B cell (primary cell): Measurements from ENCODE around the gene EXOSC10. TPM values are rescaled to one million over a fixed set of nuclear protein-coding genes. Genes with fewer than 3 reads are reported as not detected.
A peak's percentile ranks its signal among the peaks of the same experiment; 100 is the strongest.

ENCODE experiments used
- ATAC-seq: fragments of 200-7000 bp; cut with Tn5 transposase; one replicate; pipeline ENCODE4 v1.10.0; 2021; ENCODE audit warnings: low read depth, mild to moderate bottlenecking, moderate number of reproducible peaks, moderate library complexity
- CTCF ChIA-PET: fragments of 350-600 bp; sonication (Branson Sonifier 250); formaldehyde crosslinking; loops from one replicate; lab custom pipeline; 2021; ENCODE audit warnings: antibody characterized with exemption, inconsistent platforms; lab: Charles Lee
- POLR2A ChIA-PET: fragments of 350-600 bp; sonication (Branson Sonifier 250); formaldehyde crosslinking; loops from one replicate; lab custom pipeline; 2021; ENCODE audit warnings: antibody characterized with exemption; lab: Charles Lee
- DNase-seq: peaks from one replicate; pipeline ENCODE4 v3.0.0; 2013
- H2AFZ ChIP-seq: 2 replicates; pipeline ENCODE4 v1.6.1; 2012; ENCODE audit warnings: mild to moderate bottlenecking, low read depth, low read length; ENCODE audit not compliant: insufficient read depth, poor library complexity, severe bottlenecking
- H3K27ac ChIP-seq, 2 donors: 1 replicate in 1 of 2; 2 replicates in 1 of 2; pipeline ENCODE4 v1.5.1; 2012 to 2013; ENCODE audit warnings: low read length in 2 of 2, mild to moderate bottlenecking in 2 of 2, moderate library complexity in 1 of 2
- H3K27me3 ChIP-seq, 4 experiments: fragments of 200-600 bp in 1 of 4; sonication (generic) in 1 of 4; replicated peaks in 1 of 4; 1 replicate in 2 of 4; 2 replicates in 2 of 4; pipeline versions ENCODE4 v1.6.1 to v1.7.0; 2013 to 2016; ENCODE audit warnings: low read length in 3 of 4, mild to moderate bottlenecking in 2 of 4, mixed read lengths in 1 of 4, moderate library complexity in 1 of 4; ENCODE audit not compliant: insufficient read depth in 4 of 4, control insufficient read depth in 3 of 4; ENCODE audit errors: control extremely low read depth in 1 of 4
- H3K36me3 ChIP-seq, 2 experiments: replicated peaks in 1 of 2; 1 replicate in 1 of 2; 2 replicates in 1 of 2; pipeline versions ENCODE4 v1.6.1 to v1.7.1; 2013; ENCODE audit warnings: low read length in 1 of 2; ENCODE audit not compliant: insufficient read depth in 2 of 2, control insufficient read depth in 1 of 2; ENCODE audit errors: control extremely low read depth in 1 of 2, extremely low read depth in 1 of 2
- H3K4me1 ChIP-seq, 2 donors: fragments of 200-600 bp in 1 of 2; sonication (generic) in 1 of 2; 1 replicate in 1 of 2; 2 replicates in 1 of 2; pipeline versions ENCODE4 v1.5.1 to v1.6.1; 2013 to 2017; ENCODE audit warnings: low read length in 2 of 2; ENCODE audit not compliant: control insufficient read depth in 2 of 2, insufficient read depth in 2 of 2
- H3K4me2 ChIP-seq: replicated peaks from 2 replicates; pipeline ENCODE3; 2012; ENCODE audit warnings: mild to moderate bottlenecking, low read depth, low read length; ENCODE audit not compliant: poor library complexity, severe bottlenecking
- H3K4me3 ChIP-seq, 5 experiments: fragments of 200-600 bp in 1 of 5; sonication (generic) in 1 of 5; 1 replicate in 3 of 5; 2 replicates in 2 of 5; pipeline versions ENCODE4 v1.5.1 to v1.7.0; 2011 to 2016; ENCODE audit warnings: low read length in 4 of 5, mild to moderate bottlenecking in 4 of 5, low read depth in 2 of 5, control low read depth in 1 of 5, moderate library complexity in 1 of 5; ENCODE audit not compliant: insufficient read depth in 1 of 5; ENCODE audit errors: control extremely low read depth in 1 of 5, extremely low read depth in 1 of 5
- H3K79me2 ChIP-seq: fragments of 200-600 bp; sonication (generic); one replicate; pipeline ENCODE4 v1.6.0; 2016; ENCODE audit warnings: low read length; ENCODE audit not compliant: control insufficient read depth, insufficient read depth
- H3K9ac ChIP-seq: fragments of 200-600 bp; sonication (generic); 2 replicates; pipeline ENCODE4 v1.6.1; 2017; ENCODE audit warnings: mild to moderate bottlenecking, low read length, moderate library complexity
- H3K9me3 ChIP-seq, 3 donors: one replicate each; pipeline versions ENCODE4 v1.6.1 to v1.7.1; 2013; ENCODE audit warnings: low read length in 2 of 3; ENCODE audit not compliant: control insufficient read depth in 2 of 3, insufficient read depth in 1 of 3; ENCODE audit errors: control extremely low read depth in 1 of 3
- H4K20me1 ChIP-seq: 2 replicates; pipeline ENCODE4 v1.6.0; 2012; ENCODE audit warnings: mild to moderate bottlenecking, low read length; ENCODE audit not compliant: insufficient read depth, control insufficient read depth, poor library complexity, severe bottlenecking
- H3K27ac Mint-ChIP-seq: one replicate; pipeline ENCODE4 v1.8.0; 2021; ENCODE audit warnings: mixed read lengths
- H3K27me3 Mint-ChIP-seq: one replicate; pipeline ENCODE4 v1.8.0; 2021; ENCODE audit warnings: mixed read lengths
- H3K4me1 Mint-ChIP-seq: one replicate; pipeline ENCODE4 v1.8.0; 2021; ENCODE audit warnings: mixed read lengths
- H3K4me3 Mint-ChIP-seq: one replicate; pipeline ENCODE4 v1.8.0; 2021; ENCODE audit warnings: mixed read lengths
- H3K9me3 Mint-ChIP-seq: one replicate; pipeline ENCODE4 v1.8.0; 2022; ENCODE audit warnings: mixed read lengths; ENCODE audit not compliant: insufficient read depth
- CTCF ChIP-seq: fragments of 200-600 bp; IDR thresholded peaks from one replicate; pipeline ENCODE4 v1.8.0; 2022; ENCODE audit warnings: antibody characterized with exemption, mild to moderate bottlenecking
- EZH2 ChIP-seq: IDR thresholded peaks from 2 replicates; pipeline ENCODE4 v1.6.1; 2012; ENCODE audit warnings: borderline replicate concordance, low read depth, mild to moderate bottlenecking, moderate library complexity, low read length; ENCODE audit not compliant: insufficient read depth, poor library complexity, severe bottlenecking
- WGBS: methylation state at CpG from one replicate; pipeline ENCODE4 v1.1.5; 2013; ENCODE audit warnings: missing lambda C conversion rate; ENCODE audit not compliant: insufficient coverage; 5-methylcytosine and 5-hydroxymethylcytosine counted together
- intact Hi-C: fragments of 100-400 bp; cut with micrococcal nuclease; formaldehyde crosslinking; loops from one replicate; pipeline ENCODE4 v1.10.0; 2022
- polyA plus RNA-seq: library from polyadenylated mRNA; depleted of rRNA; stranded (reverse); fragments of >200 nt; gene quantifications from 2 replicates; pipeline ENCODE4 v1.2.3, GENCODE V29; 2012
- total RNA-seq, 2 donors: library from RNA; stranded (reverse); fragments of 120-200 nt in 1 of 2; gene quantifications; 1 replicate in 1 of 2; 2 replicates in 1 of 2; pipeline versions ENCODE4 v1.2.3 to v1.2.4, GENCODE V29; 2013 to 2022

The EXOSC10 gene
- total and polyA plus RNA-seq, 2 donors (not counting 1 experiment from before 2014, with no cell fraction given), result 83.4 to 119 TPM

- intact Hi-C loops, result no loop called here
- H3K36me3 ChIP-seq, result peaks cover 4 to 19% of the 10 kb centered on the region in 2 experiments
- H3K27me3 ChIP-seq, result no peaks in the 10 kb centered on the region
- peaks cover 0 to 3% (median 0%) of the 10 kb centered on the region in 3 donors for H3K9me3 ChIP-seq
- Mint-ChIP-seq H3K4me3 (no peak overlapping the region), H3K27me3 (no peaks in the 10 kb centered on the region), H3K4me1 (peaks cover 25% of the 10 kb centered on the region), H3K27ac (peak overlapping the region; percentile 73), H3K9me3 (no peaks in the 10 kb centered on the region)
- H3K4me2 ChIP-seq, result no peak overlapping the region
- WGBS, result no CpG with 5 or more reads among the region's 3 CpGs
- TF ChIP-seq EZH2 (no peak), CTCF (no peak)
- no peak overlapping the region for H3K4me3 ChIP-seq
- no peak for DNase-seq
- no peak overlapping the region for H3K9ac ChIP-seq
- H3K4me1 ChIP-seq, result peaks cover 16 to 19% of the 10 kb centered on the region in 2 donors
- POLR2A ChIA-PET, result no interaction called here
- peaks cover 28% of the 10 kb centered on the region for H3K79me2 ChIP-seq
- H4K20me1 ChIP-seq, result peaks cover 10% of the 10 kb centered on the region
- no peak overlapping the region for H2AFZ ChIP-seq
- no peak overlapping the region for H3K27ac ChIP-seq
- CTCF ChIA-PET, result interaction anchor here (1.6 to 1.7 kb wide), 2 partner anchors 25 to 36 kb away, joined by 5 read pairs; no protein-coding TSS in a partner anchor
- no peak for ATAC-seq
Observed at GRCh38 chr1:11062965-11063401, 36.7 kb downstream of the EXOSC10 start.

- no peak overlapping the region for H3K9ac ChIP-seq
- Mint-ChIP-seq H3K9me3 (no peaks in the 10 kb centered on the region), H3K27me3 (no peaks in the 10 kb centered on the region), H3K4me1 (peaks cover 25% of the 10 kb centered on the region), H3K4me3 (peak overlapping the region; percentile 30), H3K27ac (no peak overlapping the region)
- intact Hi-C loops, result no loop called here
- peaks cover 4 to 12% of the 10 kb centered on the region in 2 experiments for H3K36me3 ChIP-seq
- CTCF ChIA-PET, result interaction anchor here (1.5 to 3.0 kb wide), 3 partner anchors 24 to 37 kb away, joined by 4 to 22 read pairs (median 5); no protein-coding TSS in a partner anchor
- H3K27ac ChIP-seq, result no peak overlapping the region
- 96% methylated on average over 4 of the region's 5 CpGs for WGBS
- no peak for ATAC-seq
- H3K4me1 ChIP-seq, result peaks cover 16 to 19% of the 10 kb centered on the region in 2 donors
- no peak for TF ChIP-seq CTCF
- TF ChIP-seq EZH2, result no peak
- POLR2A ChIA-PET, result interaction anchor here (2.2 kb wide), 1 partner anchor 24 kb away, joined by 6 read pairs; no protein-coding TSS in a partner anchor
- H3K9me3 ChIP-seq, result peaks cover 0 to 3% (median 0%) of the 10 kb centered on the region in 3 donors
- H3K27me3 ChIP-seq, result no peaks in the 10 kb centered on the region
- H3K4me3 ChIP-seq, result no peak overlapping the region
- peaks cover 28% of the 10 kb centered on the region for H3K79me2 ChIP-seq
- DNase-seq, result no peak
- H3K4me2 ChIP-seq, result no peak overlapping the region
- H4K20me1 ChIP-seq, result peaks cover 10% of the 10 kb centered on the region
- H2AFZ ChIP-seq, result no peak overlapping the region
Observed at GRCh38 chr1:11061652-11062365, 37.9 kb downstream of the EXOSC10 start.
